ENCODE measurements around the gene TRPM3. TPM values are rescaled to one million over a fixed set of nuclear protein-coding genes. Genes with fewer than 3 reads are reported as not detected.

The TRPM3 gene
- total and polyA plus RNA-seq, 4 donors: 0.07 to 0.89 (median 0.67) TPM

DNA sequence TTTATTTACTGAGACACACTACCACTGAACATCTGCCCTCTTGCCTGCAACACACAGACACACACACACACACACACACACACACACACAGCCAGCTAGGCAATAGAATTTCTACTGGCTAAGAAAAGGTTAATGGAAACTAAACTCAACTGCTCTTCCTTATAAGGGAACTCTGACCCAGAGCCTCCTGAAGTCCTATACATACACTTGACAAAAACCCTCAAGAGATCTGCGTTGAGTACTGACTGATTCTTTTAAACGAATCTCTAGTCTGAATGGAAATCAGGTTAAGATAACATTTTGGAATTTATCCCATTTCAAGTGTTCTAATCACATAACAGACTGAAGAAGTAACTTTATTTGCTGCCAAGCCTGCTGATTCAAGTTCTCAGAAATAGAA lies 25.9 kb upstream of the TRPM3 start (continued):
- TF ChIP-seq TAF1 (conservative IDR thresholded peaks at IDR 0.05) (no peak), RAD21 (IDR thresholded peaks at IDR 0.05) (no peak), NR2F2 (IDR thresholded peaks at IDR 0.05) (no peak), HNF4G (IDR thresholded peaks at IDR 0.05) (no peak), EGR1 (IDR thresholded peaks at IDR 0.05; ENCODE audit: low read depth in 2 of 2) (no peak)
- TF ChIP-seq, protein P1, sequence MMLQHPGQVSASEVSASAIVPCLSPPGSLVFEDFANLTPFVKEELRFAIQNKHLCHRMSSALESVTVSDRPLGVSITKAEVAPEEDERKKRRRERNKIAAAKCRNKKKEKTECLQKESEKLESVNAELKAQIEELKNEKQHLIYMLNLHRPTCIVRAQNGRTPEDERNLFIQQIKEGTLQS (IDR thresholded peaks at IDR 0.05): no peak

DNA sequence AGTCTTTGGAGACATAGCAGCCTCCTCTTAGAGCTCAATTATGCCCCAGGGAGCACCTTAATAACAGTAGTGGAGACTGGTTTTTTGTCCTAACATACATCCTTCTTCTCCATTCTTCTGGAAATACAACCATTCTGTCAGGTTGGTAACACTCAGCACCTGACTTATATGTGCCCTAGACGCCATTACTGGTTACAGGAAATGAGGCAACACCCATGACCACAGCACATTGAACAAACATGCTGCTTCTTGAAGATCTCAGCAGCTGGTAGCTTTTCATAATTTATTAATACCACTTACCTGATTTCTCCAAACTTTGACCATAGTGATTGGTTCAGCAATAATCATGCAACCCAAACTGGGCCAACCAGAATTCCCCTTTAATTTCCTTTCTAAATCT lies 25.1 kb upstream of the TRPM3 start:
- WGBS: 68% methylated on average over 1 of the region's 1 CpG
- peaks cover 0 to 3% (median 0%) of the 10 kb centered on the region in 4 donors for H3K4me1 ChIP-seq (ENCODE audit: control insufficient read depth in 4 of 4, insufficient read depth in 4 of 4, low read length in 3 of 4)
- H3K27me3 ChIP-seq (ENCODE audit: control insufficient read depth in 4 of 4, insufficient read depth in 4 of 4, low read length in 3 of 4): no peaks in the 10 kb centered on the region
- no peak for DNase-seq (ENCODE audit: low spot score)
- no peak overlapping the region for H3K4me3 ChIP-seq (ENCODE audit: low read depth in 1 of 3, low read length in 3 of 3)
- no peaks in the 10 kb centered on the region for H3K9me3 ChIP-seq (ENCODE audit: control insufficient read depth in 4 of 4, low read length in 3 of 4)
- no peak for TF ChIP-seq HNF4G (IDR thresholded peaks at IDR 0.05)
- TF ChIP-seq NR2F2 (IDR thresholded peaks at IDR 0.05): no peak
- TF ChIP-seq GABPA (IDR thresholded peaks at IDR 0.05 in 1 of 2, conservative IDR thresholded peaks at IDR 0.05 in 1 of 2): no peak
- TF ChIP-seq FOXA2 (IDR thresholded peaks at IDR 0.05): no peak
- TF ChIP-seq SP1 (IDR thresholded peaks at IDR 0.05): no peak
- TF ChIP-seq, protein P2, sequence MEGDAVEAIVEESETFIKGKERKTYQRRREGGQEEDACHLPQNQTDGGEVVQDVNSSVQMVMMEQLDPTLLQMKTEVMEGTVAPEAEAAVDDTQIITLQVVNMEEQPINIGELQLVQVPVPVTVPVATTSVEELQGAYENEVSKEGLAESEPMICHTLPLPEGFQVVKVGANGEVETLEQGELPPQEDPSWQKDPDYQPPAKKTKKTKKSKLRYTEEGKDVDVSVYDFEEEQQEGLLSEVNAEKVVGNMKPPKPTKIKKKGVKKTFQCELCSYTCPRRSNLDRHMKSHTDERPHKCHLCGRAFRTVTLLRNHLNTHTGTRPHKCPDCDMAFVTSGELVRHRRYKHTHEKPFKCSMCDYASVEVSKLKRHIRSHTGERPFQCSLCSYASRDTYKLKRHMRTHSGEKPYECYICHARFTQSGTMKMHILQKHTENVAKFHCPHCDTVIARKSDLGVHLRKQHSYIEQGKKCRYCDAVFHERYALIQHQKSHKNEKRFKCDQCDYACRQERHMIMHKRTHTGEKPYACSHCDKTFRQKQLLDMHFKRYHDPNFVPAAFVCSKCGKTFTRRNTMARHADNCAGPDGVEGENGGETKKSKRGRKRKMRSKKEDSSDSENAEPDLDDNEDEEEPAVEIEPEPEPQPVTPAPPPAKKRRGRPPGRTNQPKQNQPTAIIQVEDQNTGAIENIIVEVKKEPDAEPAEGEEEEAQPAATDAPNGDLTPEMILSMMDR (IDR thresholded peaks at IDR 0.05; ENCODE audit: low read depth, low read length, missing input control): no peak
- TF ChIP-seq TAF1 (conservative IDR thresholded peaks at IDR 0.05): no peak
- no peak for TF ChIP-seq RAD21 (IDR thresholded peaks at IDR 0.05)
- H3K27ac ChIP-seq (ENCODE audit: low read depth in 1 of 2, low read length in 2 of 2): no peak overlapping the region
- no peak overlapping the region for H3K9ac ChIP-seq (ENCODE audit: low read depth in 1 of 2, low read length in 2 of 2)
- no peaks in the 10 kb centered on the region for H3K36me3 ChIP-seq (ENCODE audit: control insufficient read depth in 4 of 4, insufficient read depth in 3 of 4, low read depth in 1 of 4, low read length in 3 of 4)

DNA sequence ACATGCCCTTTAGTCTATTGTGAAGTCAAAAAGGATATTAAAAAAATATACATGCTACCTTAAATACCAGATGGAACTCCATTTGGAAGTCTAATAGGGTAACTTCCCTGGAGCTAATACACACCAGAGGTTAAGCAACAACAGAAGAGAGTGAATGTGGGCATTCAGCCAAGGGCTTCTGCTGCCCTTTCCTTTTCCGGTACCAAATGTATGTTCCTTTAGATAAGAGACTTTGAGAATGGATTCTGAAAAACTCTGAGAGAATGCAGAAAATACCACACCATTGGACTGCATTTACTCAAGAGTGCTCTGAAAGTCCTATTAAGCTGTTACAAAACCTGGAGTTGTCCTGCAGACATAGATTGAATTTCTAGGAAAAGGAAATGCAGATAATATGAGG lies 23.8 kb upstream of the TRPM3 start:
- Histone ChIP-seq H3K9ac (ENCODE audit: low read depth in 1 of 2, low read length in 2 of 2) (no peak overlapping the region), H3K4me3 (ENCODE audit: low read depth in 1 of 3, low read length in 3 of 3) (no peak overlapping the region), H3K27ac (ENCODE audit: low read depth in 1 of 2, low read length in 2 of 2) (no peak overlapping the region), H3K36me3 (ENCODE audit: control insufficient read depth in 4 of 4, insufficient read depth in 3 of 4, low read depth in 1 of 4, low read length in 3 of 4) (no peaks in the 10 kb centered on the region), H3K4me1 (ENCODE audit: control insufficient read depth in 4 of 4, insufficient read depth in 4 of 4, low read length in 3 of 4) (peaks cover 0 to 3% (median 0%) of the 10 kb centered on the region in 4 donors), H3K27me3 (ENCODE audit: control insufficient read depth in 4 of 4, insufficient read depth in 4 of 4, low read length in 3 of 4) (no peaks in the 10 kb centered on the region), H3K9me3 (ENCODE audit: control insufficient read depth in 4 of 4, low read length in 3 of 4) (no peaks in the 10 kb centered on the region)
- DNase-seq (ENCODE audit: low spot score): no peak
- peak in 1 of 2 donors; percentile 5 for TF ChIP-seq RAD21 (IDR thresholded peaks at IDR 0.05)
- TF ChIP-seq, protein P3, sequence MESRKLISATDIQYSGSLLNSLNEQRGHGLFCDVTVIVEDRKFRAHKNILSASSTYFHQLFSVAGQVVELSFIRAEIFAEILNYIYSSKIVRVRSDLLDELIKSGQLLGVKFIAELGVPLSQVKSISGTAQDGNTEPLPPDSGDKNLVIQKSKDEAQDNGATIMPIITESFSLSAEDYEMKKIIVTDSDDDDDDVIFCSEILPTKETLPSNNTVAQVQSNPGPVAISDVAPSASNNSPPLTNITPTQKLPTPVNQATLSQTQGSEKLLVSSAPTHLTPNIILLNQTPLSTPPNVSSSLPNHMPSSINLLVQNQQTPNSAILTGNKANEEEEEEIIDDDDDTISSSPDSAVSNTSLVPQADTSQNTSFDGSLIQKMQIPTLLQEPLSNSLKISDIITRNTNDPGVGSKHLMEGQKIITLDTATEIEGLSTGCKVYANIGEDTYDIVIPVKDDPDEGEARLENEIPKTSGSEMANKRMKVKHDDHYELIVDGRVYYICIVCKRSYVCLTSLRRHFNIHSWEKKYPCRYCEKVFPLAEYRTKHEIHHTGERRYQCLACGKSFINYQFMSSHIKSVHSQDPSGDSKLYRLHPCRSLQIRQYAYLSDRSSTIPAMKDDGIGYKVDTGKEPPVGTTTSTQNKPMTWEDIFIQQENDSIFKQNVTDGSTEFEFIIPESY (IDR thresholded peaks at IDR 0.05): no peak
- no peak for TF ChIP-seq HNF4A (conservative IDR thresholded peaks at IDR 0.05)
- peak in 1 of 2 donors; percentile 40 for TF ChIP-seq GABPA (IDR thresholded peaks at IDR 0.05 in 1 of 2, conservative IDR thresholded peaks at IDR 0.05 in 1 of 2)
- TF ChIP-seq, protein P2 (IDR thresholded peaks at IDR 0.05; ENCODE audit: low read depth, low read length, missing input control): no peak
- peak in 1 of 2 donors; percentile 10 for TF ChIP-seq RXRA (IDR thresholded peaks at IDR 0.05)
- peak; percentile 95 for TF ChIP-seq NR2F2 (IDR thresholded peaks at IDR 0.05)
- no peak for TF ChIP-seq FOXA1 (IDR thresholded peaks at IDR 0.05)
- TF ChIP-seq, protein P4, sequence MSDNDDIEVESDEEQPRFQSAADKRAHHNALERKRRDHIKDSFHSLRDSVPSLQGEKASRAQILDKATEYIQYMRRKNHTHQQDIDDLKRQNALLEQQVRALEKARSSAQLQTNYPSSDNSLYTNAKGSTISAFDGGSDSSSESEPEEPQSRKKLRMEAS (IDR thresholded peaks at IDR 0.05): no peak
- 5% methylated on average over 1 of the region's 1 CpG for WGBS

Data from liver (tissue), 9 donors.